HG03025 (cell line): ENCODE results near the gene PAQR8.

Experiments used
- ATAC-seq: cut with Tn5 transposase; IDR thresholded peaks from one replicate; pipeline ENCODE4 v1.9.1; 2021; ENCODE audit warnings: mild to moderate bottlenecking, moderate library complexity; ENCODE audit not compliant: unreplicated experiment, low FRiP score

The PAQR8 gene

GRCh38 chr6:52457096-52457495, 95.1 kb downstream of the PAQR8 start:
- no peak for ATAC-seq
